GM21515 (cell line): ENCODE measurements around the gene UNC5B.

Experiments
- ATAC-seq: cut with Tn5 transposase; IDR thresholded peaks from one replicate; pipeline ENCODE4 v1.9.1; 2021; ENCODE audit not compliant: unreplicated experiment

The UNC5B gene

GRCh38 chr10:71222601-71223346 lies 10.4 kb downstream of the UNC5B start:
- no peak for ATAC-seq

GRCh38 chr10:71223347-71224058 lies 11.1 kb downstream of the UNC5B start:
- ATAC-seq = no peak

DNA sequence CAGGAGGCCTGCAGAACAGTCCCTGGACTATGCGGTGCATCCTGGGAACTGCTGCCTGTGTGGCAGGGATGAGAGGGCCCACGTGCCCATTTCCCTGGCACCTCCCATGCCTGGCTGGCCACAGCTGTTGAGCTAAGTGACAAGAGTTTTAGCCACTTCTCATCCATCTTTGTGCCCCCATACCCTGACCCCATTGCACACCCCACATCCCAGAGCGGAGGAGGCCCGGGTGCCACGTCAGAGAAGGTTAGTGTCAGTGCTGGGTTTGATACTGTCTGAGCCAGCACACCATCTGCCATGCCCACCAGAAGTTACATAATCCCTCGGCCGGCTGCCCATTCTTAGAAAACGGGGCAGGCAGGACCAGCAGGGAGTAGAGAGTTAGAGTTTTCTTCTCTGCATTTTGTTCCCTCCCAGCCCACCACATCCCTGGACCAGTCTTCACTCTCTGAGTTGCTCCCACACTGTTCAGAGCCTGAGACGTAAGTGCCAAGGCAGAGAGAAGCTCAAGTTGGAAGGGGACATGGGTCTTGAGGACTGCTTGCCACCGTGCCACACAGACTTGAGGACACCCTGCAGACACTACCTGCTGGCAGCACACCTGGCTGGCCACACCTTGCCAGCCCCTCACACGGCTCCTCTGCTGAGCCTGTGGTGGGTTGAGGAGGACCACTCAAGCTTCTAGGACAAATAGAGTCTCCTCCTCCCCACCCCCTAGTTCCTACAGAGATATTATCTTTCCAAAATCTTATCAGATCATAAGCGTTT lies 13.1 kb downstream of the UNC5B start:
- no peak for ATAC-seq

DNA sequence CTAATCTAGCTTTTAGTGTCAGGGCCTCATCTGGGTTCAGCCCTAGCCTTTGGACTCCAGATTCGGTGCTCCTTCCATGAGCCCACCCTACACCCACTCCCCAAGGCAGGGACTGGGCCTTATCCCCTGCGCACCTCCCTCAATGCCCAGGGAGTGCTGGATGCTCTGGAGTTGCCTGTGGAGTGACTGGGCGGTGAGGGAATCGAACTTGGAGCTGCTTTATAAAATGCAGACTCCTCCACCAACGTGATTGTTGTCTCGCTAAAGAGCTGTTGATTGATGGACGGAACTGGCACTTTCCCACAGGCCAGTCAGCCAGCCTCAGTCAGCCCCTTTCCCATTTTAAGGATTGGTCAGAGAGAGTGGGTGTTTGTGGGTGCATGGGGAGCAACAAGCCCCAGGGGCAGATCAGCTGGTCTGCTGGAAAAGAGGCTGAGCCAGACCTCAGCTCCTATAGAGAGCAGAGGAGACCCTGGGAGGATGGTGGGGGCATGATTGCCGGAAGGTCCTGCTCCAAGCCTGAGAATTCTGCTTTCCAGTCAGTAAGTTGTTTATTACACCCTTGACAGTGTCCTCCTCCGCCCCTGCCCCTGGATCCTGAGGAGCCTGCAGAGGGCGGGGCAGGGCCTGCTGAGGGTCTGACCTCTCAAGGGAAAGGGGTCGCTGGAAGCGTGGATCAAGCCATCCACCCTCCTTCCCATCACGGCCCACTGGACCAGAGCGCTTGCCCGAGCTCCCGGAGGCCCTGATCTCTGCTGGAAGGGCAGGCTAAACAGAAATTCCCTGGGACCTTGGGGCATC lies 16.7 kb downstream of the UNC5B start:
- no peak for ATAC-seq

DNA sequence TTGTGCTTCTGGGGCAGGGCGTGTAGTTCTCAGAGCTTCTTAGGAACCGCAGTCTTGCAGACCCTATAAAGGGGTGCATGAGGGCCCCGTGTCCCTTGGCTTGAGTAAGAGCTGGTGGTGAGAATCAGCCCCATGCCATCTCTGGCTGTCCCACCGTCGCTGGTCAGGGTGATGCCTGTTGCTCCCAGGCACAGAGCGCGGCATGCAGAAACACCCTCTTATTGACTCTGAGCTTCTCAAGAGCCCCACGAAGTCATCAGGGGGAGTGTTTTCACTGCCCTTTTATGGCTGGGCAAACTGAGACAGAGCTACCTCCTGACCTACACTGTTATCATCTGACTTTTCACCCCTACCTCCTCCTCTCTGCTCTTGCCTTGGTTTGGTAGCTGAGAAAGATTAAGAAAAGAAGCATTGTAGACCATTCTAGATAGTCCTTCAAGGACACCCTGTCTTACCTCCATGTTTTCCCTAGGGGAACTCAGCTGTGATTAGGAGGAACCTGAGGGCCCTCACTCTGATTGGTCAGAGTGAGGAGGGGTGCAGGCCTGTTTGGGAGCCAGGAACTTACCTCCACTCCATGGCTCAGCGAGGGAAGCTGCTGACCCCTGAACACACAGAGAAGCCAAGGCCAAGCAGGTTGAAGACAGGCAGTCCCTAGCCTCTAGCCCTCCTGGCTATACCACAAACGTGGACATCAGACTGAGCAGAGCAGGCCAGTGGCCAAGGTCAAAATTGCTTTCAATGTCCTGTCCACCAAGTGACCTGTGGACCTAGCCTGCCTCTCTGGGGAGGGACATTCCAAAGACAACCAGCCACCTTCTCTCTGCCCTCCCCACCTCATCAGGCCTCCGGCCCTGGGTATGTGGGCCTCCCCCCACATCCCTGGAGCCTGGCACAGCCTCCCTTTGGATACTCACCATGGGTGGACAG lies 17.6 kb downstream of the UNC5B start:
- no peak for ATAC-seq

GRCh38 chr10:71230656-71231025 lies 18.3 kb downstream of the UNC5B start:
- ATAC-seq = no peak

DNA sequence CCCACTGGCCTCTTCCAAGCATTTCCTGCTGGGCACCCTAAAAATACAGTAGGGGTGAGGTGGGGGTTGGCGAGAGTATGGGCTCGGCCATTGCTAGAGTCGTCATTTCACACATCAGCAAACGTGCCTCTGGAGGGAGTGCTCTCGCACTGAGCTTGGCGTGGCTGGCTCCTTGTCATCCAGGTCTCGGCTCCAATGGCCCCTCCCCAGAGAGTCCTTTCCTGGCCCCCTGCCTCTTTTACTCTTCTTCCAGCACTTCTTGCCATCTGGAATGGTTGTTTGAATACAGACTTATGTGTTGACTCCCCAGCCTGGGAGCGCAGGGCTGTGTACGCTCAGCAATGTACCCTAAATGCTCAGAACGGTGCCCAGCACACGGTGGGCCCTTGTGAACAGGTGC lies 18.8 kb downstream of the UNC5B start:
- ATAC-seq = no peak

- ATAC-seq = no peak
These were observed 20.0 kb downstream of the UNC5B start for GRCh38 chr10:71232089-71232998.

DNA sequence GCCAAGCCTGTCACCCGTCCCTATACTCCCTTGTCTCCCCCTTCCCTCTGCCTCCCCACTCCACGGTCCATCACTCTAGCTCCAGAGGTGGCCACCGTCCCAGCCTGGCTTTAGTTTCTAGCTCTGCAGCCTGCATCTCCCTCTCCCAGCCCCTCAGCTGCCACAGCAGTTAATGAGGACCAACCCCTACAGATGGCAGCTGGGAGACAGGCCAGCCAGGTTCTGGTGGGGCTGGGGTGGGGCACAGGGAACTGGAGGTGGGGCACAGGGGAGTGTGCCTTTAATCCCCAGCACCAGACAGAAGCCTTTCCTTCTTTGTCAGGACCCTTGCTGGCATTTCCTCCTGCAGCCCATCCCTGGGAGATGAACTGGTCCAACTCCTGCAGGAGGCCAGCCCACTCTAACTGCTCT lies 21.1 kb downstream of the UNC5B start:
- ATAC-seq = no peak

DNA sequence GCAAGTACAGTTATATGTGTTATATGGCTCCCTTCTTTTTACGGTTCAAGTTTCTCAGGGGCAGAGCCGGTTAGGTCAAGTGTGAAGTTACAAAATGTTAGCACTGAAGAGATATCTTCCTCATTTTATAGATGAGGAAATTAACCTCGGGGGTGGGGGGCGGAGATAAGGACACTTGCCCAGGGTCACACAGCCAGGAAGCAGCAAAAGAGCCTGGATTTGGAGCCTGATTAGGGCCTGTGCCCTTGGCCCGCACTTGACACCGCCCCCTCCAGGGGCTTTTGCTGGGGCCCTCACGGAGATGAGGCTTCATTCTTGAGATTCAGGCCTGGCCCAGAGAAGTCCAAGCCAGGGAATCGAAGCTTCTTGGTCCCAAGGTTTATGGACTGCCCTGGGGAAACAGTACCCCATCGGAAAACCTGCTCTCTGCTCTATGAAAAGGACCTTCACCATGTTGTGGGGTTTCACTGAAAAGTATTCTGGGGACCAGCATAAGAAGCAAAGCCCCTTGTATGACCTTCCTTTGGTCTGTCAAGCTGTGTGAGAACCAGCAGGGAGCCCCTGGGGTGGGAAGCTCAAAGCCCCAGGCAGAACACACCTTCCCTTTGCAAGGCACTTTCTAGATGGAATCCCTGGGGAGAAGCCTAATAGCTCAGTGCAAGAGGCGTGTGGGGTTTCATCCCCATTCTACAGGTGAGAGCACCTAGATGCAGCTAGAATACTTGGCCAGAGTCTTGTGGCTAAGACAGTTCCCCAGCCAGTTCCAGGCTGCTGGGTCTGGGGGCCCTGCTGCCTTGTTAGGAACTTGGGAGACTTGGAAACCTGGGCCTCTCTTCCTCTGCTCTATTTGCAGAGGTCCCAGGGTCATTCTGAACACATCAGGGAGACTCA lies 21.9 kb downstream of the UNC5B start:
- no peak for ATAC-seq

DNA sequence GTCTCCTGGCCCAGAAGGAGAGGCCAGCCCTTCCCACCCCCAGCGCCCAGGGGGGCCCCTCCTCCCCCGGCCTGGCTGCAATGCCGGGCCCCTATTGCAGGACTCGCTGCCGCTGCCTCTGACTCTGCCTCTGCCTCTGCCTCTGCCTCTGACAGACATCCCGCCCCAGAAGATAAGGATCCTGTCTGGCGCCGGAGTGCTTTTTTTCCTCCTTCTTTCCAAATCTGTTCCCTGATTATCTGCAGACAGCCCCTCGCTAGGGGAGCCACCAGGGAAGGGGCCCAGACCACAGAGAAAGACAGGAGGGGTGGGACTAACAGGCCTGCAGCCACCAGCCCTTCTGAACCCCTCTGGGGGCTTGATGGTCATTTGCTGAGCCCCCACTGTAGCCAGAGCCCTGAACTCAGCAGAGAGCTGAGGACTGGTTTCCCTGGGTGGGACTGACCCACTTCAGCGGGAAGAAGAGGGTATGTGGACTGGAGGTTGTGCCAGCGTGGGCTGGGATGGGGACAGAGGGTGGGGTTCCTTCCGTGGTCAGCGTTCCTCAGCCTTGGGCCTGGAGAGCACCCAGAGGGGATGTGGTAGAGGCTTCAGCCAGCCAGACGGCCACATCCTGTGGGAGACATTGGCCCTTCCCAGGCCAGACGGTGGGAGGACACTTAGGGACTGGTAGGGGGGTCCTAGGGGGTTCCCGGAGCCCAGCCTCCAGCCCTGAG lies 22.8 kb downstream of the UNC5B start:
- no peak for ATAC-seq

GRCh38 chr10:71235808-71236207 lies 23.4 kb downstream of the UNC5B start:
- no peak for ATAC-seq

GRCh38 chr10:71236286-71236685 lies 23.9 kb downstream of the UNC5B start:
- ATAC-seq = no peak

DNA sequence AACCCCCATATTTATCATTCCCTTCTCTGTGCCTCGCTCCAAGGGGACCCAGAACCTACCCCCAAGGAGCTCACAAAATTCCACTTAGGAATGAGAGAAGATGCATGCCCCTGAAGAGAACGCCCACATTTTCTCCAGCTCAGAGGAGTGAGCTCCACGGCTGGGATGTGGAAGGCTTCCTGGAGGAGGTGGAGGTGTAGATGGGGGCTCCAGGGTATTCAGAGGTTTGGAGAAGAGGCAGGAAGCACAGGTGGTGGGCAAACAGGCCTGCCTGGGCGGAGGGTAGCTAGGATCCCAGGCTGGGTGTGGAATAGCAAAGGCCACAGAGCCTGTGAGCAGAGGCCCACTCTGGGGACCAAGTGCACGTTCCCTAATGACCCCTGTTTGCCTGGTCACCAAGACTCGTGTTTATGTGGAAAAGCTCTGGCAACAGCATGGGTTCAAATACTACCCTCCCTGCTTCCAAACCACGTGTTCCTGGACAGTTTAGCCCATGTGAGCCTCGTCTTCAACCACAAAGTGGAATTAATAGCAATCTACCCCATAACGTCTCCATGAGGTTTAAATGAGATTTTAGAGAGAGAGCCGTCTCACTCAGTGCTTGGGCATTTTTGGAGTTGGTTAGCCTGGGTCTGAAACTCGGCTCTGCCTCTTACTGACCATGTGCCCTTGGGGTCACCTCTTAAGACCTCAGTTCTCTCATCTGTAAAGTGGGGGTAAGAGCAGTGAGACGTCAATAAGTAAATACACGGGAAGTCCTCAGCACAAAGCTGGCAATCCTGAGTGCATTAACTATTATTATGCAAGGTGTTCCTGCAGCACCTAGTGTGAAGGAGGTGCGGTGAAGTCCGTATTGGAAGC lies 24.7 kb downstream of the UNC5B start:
- no peak for ATAC-seq

- ATAC-seq = no peak
These were observed 25.7 kb downstream of the UNC5B start for GRCh38 chr10:71237843-71238623.

DNA sequence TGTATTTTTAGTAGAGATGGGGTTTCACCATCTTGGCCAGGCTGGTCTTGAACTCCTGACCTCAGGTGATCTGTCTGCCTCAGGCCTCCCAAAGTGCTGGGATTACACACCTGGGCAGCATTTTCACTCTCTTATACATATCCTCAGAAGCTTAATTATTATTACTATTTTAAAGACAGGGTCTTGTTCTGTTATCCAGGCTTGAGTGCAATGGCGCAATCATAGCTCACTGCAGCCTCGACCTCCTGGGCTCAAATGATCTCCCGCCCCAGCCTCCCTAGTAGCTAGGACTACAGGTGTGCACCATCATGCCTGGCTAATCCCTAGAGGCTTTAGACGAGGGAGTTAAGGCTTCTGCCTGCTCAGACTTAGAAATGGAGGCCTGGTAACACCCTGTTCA lies 26.3 kb downstream of the UNC5B start:
- no peak for ATAC-seq
